HCT116 (cell line): ENCODE results near the gene PRCC. TPM values are rescaled to one million over a fixed set of nuclear protein-coding genes. Genes with fewer than 3 reads are reported as not detected.

Experiments
- ATAC-seq: fragments of 200-7000 bp; cut with Tn5 transposase; 2 replicates; pipeline ENCODE4 v1.9.1; 2020; ENCODE audit warnings: mild to moderate bottlenecking, moderate library complexity
- BruUV-seq: library from RNA; stranded (reverse); fragments of 400-500 nt; replicated peaks from 2 replicates; lab custom pipeline; 2021; lab: Mats Ljungman, UMichigan
- CTCF ChIA-PET: fragments of 300-600 bp; sonication (Branson Sonifier 250); formaldehyde crosslinking; loops from one replicate; lab custom pipeline; 2021; ENCODE audit warnings: antibody characterized with exemption; lab: Charles Lee
- POLR2A ChIA-PET: fragments of 300-600, 350-600 bp; sonication (Branson Sonifier 250); formaldehyde crosslinking; loops from one replicate; lab custom pipeline; 2021; ENCODE audit warnings: antibody characterized with exemption; lab: Charles Lee
- RAD21 ChIA-PET, 2 experiments: fragments of 300-600 bp; sonication (Branson Sonifier 250); formaldehyde crosslinking; loops; one replicate each; lab custom pipeline; 2023; ENCODE audit warnings: low total read pairs in 2 of 2; ENCODE audit not compliant: uncharacterized antibody in 2 of 2, unreplicated experiment in 2 of 2, low non-redundant PET in 1 of 2; lab: Charles Lee
- DNase-seq: peaks from one replicate; pipeline ENCODE4 v3.0.0-alpha.2; 2010; ENCODE audit warnings: low read depth, low spot score
- H2AFZ ChIP-seq: fragments of 200-600 bp; shearing (Covaris generic), sonication (generic); 2 replicates; pipeline ENCODE4 v1.6.1; 2017; ENCODE audit warnings: low read depth, mixed run types, mixed read lengths, antibody characterized with exemption, low read length; ENCODE audit not compliant: poor library complexity, severe bottlenecking
- H3K27ac ChIP-seq: 2 replicates; pipeline ENCODE4 v1.5.1; 2012; ENCODE audit warnings: low read depth, low read length
- H3K27me3 ChIP-seq: fragments of 200-600 bp; sonication (generic); 2 replicates; pipeline ENCODE4 v1.6.1; 2016; ENCODE audit warnings: mixed run types, low read length, mixed read lengths; ENCODE audit not compliant: insufficient read depth
- H3K36me3 ChIP-seq, 2 experiments: fragments of 200-500 bp in 1 of 2; fragments of 200-600 bp in 1 of 2; sonication (Bioruptor generic) in 1 of 2; sonication (generic) in 1 of 2; 2 replicates each; pipeline versions ENCODE4 v1.5.1 to v1.6.1; 2014 to 2016; ENCODE audit warnings: low read length in 2 of 2, inconsistent platforms in 1 of 2, mixed read lengths in 1 of 2, mixed run types in 1 of 2; ENCODE audit not compliant: insufficient read depth in 2 of 2, control insufficient read depth in 1 of 2
- H3K4me1 ChIP-seq, 2 experiments: fragments of 200-600 bp in 1 of 2; sonication (generic) in 1 of 2; 2 replicates each; pipeline versions ENCODE4 v1.5.1 to v1.6.1; 2012 to 2017; ENCODE audit warnings: low read length in 2 of 2, inconsistent platforms in 1 of 2, mild to moderate bottlenecking in 1 of 2, mixed read lengths in 1 of 2, mixed run types in 1 of 2, moderate library complexity in 1 of 2; ENCODE audit not compliant: insufficient read depth in 2 of 2, control insufficient read depth in 1 of 2
- H3K4me2 ChIP-seq: fragments of 200-600 bp; sonication (generic); 2 replicates; pipeline ENCODE4 v1.6.1; 2017; ENCODE audit warnings: mixed run types, low read length, mixed read lengths
- H3K4me3 ChIP-seq, 2 experiments: fragments of 200-600 bp in 1 of 2; sonication (generic) in 1 of 2; replicated peaks in 1 of 2; 2 replicates each; pipeline ENCODE4 v1.5.1; 2011 to 2016; ENCODE audit warnings: low read length in 2 of 2, control low read depth in 1 of 2, low read depth in 1 of 2, mild to moderate bottlenecking in 1 of 2, mixed read lengths in 1 of 2, mixed run types in 1 of 2
- H3K79me2 ChIP-seq: fragments of 200-600 bp; sonication (generic); 2 replicates; pipeline ENCODE4 v1.6.1; 2017; ENCODE audit warnings: mild to moderate bottlenecking, mixed run types, low read length, moderate library complexity, mixed read lengths; ENCODE audit not compliant: insufficient read depth
- H3K9ac ChIP-seq: fragments of 200-600 bp; sonication (generic); 2 replicates; pipeline ENCODE4 v1.6.1; 2016; ENCODE audit warnings: low read length, mixed read lengths
- H3K9me2 ChIP-seq: fragments of 200-600 bp; sonication (generic), shearing (Covaris generic); 2 replicates; pipeline ENCODE4 v1.6.1; 2017; ENCODE audit warnings: mixed run types, mild to moderate bottlenecking, moderate library complexity; ENCODE audit not compliant: insufficient read depth
- H3K9me3 ChIP-seq, 2 experiments: fragments of 200-500 bp in 1 of 2; fragments of 200-600 bp in 1 of 2; sonication (Bioruptor generic) in 1 of 2; sonication (generic) in 1 of 2; 2 replicates each; pipeline ENCODE4 v1.6.1; 2014 to 2017; ENCODE audit warnings: low read length in 2 of 2, mixed read lengths in 2 of 2, inconsistent platforms in 1 of 2, low read depth in 1 of 2, mild to moderate bottlenecking in 1 of 2, mixed run types in 1 of 2, moderate library complexity in 1 of 2; ENCODE audit not compliant: control insufficient read depth in 1 of 2, insufficient read depth in 1 of 2
- H4K20me1 ChIP-seq: fragments of 200-600 bp; sonication (generic), shearing (Covaris generic); 2 replicates; pipeline ENCODE4 v1.6.1; 2017; ENCODE audit warnings: mixed run types, mild to moderate bottlenecking, moderate library complexity; ENCODE audit not compliant: insufficient read depth
- ATF3 ChIP-seq: IDR thresholded peaks from 2 replicates; pipeline ENCODE4 v1.6.1; 2012
- EGR1 ChIP-seq: IDR thresholded peaks from 2 replicates; pipeline ENCODE4 v1.6.1; 2012; ENCODE audit warnings: low read depth
- ELF1 ChIP-seq: IDR thresholded peaks from 2 replicates; pipeline ENCODE4 v1.6.1; 2012; ENCODE audit warnings: low read depth, borderline replicate concordance
- EZH2phosphoT487 ChIP-seq: fragments of 200-600 bp; IDR thresholded peaks from 2 replicates; pipeline ENCODE4 v1.6.1; 2018; ENCODE audit warnings: antibody characterized with exemption, borderline replicate concordance
- JUND ChIP-seq: IDR thresholded peaks from 2 replicates; pipeline ENCODE4 v1.6.1; 2012
- MAX ChIP-seq: IDR thresholded peaks from 2 replicates; pipeline ENCODE4 v1.6.1; 2012
- POLR2A ChIP-seq: IDR thresholded peaks from 2 replicates; pipeline ENCODE4 v1.7.0; 2011; ENCODE audit warnings: borderline replicate concordance; ENCODE audit not compliant: insufficient read depth, insufficient read length; ENCODE audit errors: extremely low read depth
- POLR2AphosphoS5 ChIP-seq: IDR thresholded peaks from 2 replicates; pipeline ENCODE4 v1.6.1; 2011; ENCODE audit warnings: mild to moderate bottlenecking, low read depth, low read length, moderate library complexity
- REST ChIP-seq: IDR thresholded peaks from 2 replicates; pipeline ENCODE4 v1.6.1; 2012; ENCODE audit warnings: low read depth
- SIN3A ChIP-seq: IDR thresholded peaks from 2 replicates; pipeline ENCODE4 v1.6.1; 2012; ENCODE audit warnings: low read depth
- SP1 ChIP-seq: IDR thresholded peaks from 2 replicates; pipeline ENCODE4 v1.6.1; 2012; ENCODE audit warnings: low read depth
- TCF7L2 ChIP-seq: IDR thresholded peaks from 2 replicates; pipeline ENCODE4 v1.7.0; 2011; ENCODE audit warnings: borderline replicate concordance, inconsistent platforms; ENCODE audit not compliant: insufficient read depth, insufficient read length; ENCODE audit errors: extremely low read depth
- YY1 ChIP-seq: IDR thresholded peaks from 2 replicates; pipeline ENCODE4 v1.6.1; 2011; ENCODE audit warnings: low read length, low read depth, moderate library complexity, mild to moderate bottlenecking; ENCODE audit not compliant: insufficient replicate concordance; ENCODE audit errors: extremely low read depth
- ZNF274 ChIP-seq: fragments of 200-500 bp; sonication (Bioruptor generic); IDR thresholded peaks from 2 replicates; pipeline ENCODE4 v1.6.1; 2014; ENCODE audit warnings: mild to moderate bottlenecking, low read depth, low read length, inconsistent platforms
- intact Hi-C: fragments of 100-400 bp; cut with micrococcal nuclease; formaldehyde crosslinking; loops from 2 replicates; pipeline ENCODE4 v1.10.0; 2022
- total RNA-seq: library from RNA; stranded (reverse); gene quantifications from one replicate; pipeline ENCODE4 v1.2.1, GENCODE V29; 2021; ENCODE audit not compliant: unreplicated experiment

PRCC gene
- total RNA-seq, 1 experiment from 2014 or later: 78.1 TPM

GRCh38 chr1:156844102-156844501 lies 76.8 kb downstream of the PRCC start:
- ChIA-PET CTCF (no interaction called here), RAD21 (no interaction called here), POLR2A (no interaction called here)
- H3K79me2 ChIP-seq: no peaks in the 10 kb centered on the region
- no peak overlapping the region for H3K27ac ChIP-seq
- H3K36me3 ChIP-seq: no peaks in the 10 kb centered on the region
- DNase-seq: no peak
- no peaks in the 10 kb centered on the region for H3K27me3 ChIP-seq
- H3K4me3 ChIP-seq: no peak overlapping the region
- no peaks in the 10 kb centered on the region for H3K9me3 ChIP-seq
- TF ChIP-seq POLR2AphosphoS5 (no peak), POLR2A (no peak)
- no peaks in the 10 kb centered on the region for H3K9me2 ChIP-seq
- no peak overlapping the region for H3K9ac ChIP-seq
- no peaks in the 10 kb centered on the region for H4K20me1 ChIP-seq
- intact Hi-C loops: no loop called here
- ATAC-seq: no peak
- H2AFZ ChIP-seq: no peak overlapping the region
- no TSS peak for BruUV-seq
- no peak overlapping the region for H3K4me2 ChIP-seq
- no peaks in the 10 kb centered on the region for H3K4me1 ChIP-seq

GRCh38 chr1:156844638-156845037 lies 77.3 kb downstream of the PRCC start:
- H3K4me3 ChIP-seq: no peak overlapping the region
- TF ChIP-seq EZH2phosphoT487 (no peak), REST (no peak), SP1 (no peak), ATF3 (no peak), YY1 (no peak), JUND (no peak), ZNF274 (no peak), POLR2AphosphoS5 (no peak), EGR1 (no peak), POLR2A (no peak), MAX (no peak), TCF7L2 (no peak), SIN3A (no peak), ELF1 (no peak)
- no peak for ATAC-seq
- no peak overlapping the region for H3K4me2 ChIP-seq
- no TSS peak for BruUV-seq
- POLR2A ChIA-PET: no interaction called here
- H3K27me3 ChIP-seq: no peaks in the 10 kb centered on the region
- no peak overlapping the region for H3K9ac ChIP-seq
- H3K4me1 ChIP-seq: no peaks in the 10 kb centered on the region
- CTCF ChIA-PET: no interaction called here
- DNase-seq: no peak
- H3K27ac ChIP-seq: no peak overlapping the region
- intact Hi-C loops: no loop called here
- RAD21 ChIA-PET: no interaction called here
- H3K36me3 ChIP-seq: no peaks in the 10 kb centered on the region
- H3K9me3 ChIP-seq: no peaks in the 10 kb centered on the region
- H3K9me2 ChIP-seq: no peaks in the 10 kb centered on the region
- H3K79me2 ChIP-seq: no peaks in the 10 kb centered on the region
- H2AFZ ChIP-seq: no peak overlapping the region
- H4K20me1 ChIP-seq: no peaks in the 10 kb centered on the region
